HL-60 (cell line): ENCODE data around the gene ALK.

Source experiments
- DNase-seq, 2 experiments: peaks; one replicate each; pipeline ENCODE4 v3.0.0-alpha.2; 2010 to 2020; ENCODE audit warnings: low read depth in 1 of 2, low spot score in 1 of 2
- H3K27ac ChIP-seq: fragments of 250-450 bp; sonication (Bioruptor Pico); replicated peaks from 2 replicates; pipeline ENCODE4 v1.5.1; 2020; ENCODE audit warnings: mild to moderate bottlenecking, moderate library complexity
- H3K27me3 ChIP-seq: fragments of 250-450 bp; sonication (Bioruptor Pico); 2 replicates; pipeline ENCODE4 v1.5.1; 2021; ENCODE audit warnings: mild to moderate bottlenecking, moderate library complexity; ENCODE audit not compliant: insufficient read depth, poor library complexity, severe bottlenecking
- H3K4me3 ChIP-seq: replicated peaks from 2 replicates; pipeline ENCODE4 v1.5.1; 2011; ENCODE audit warnings: mild to moderate bottlenecking, control low read depth, low read length; ENCODE audit not compliant: insufficient read depth
- GABPA ChIP-seq: IDR thresholded peaks from 2 replicates; pipeline ENCODE4 v1.6.1; 2012; ENCODE audit warnings: low read depth
- POLR2AphosphoS5 ChIP-seq: IDR thresholded peaks from 2 replicates; pipeline ENCODE4 v1.6.1; 2012; ENCODE audit warnings: low read depth
- SPI1 ChIP-seq: IDR thresholded peaks from 2 replicates; pipeline ENCODE4 v1.6.1; 2012; ENCODE audit warnings: low read depth, mild to moderate bottlenecking, borderline replicate concordance
- TF ChIP-seq, protein P1 (sequence below): IDR thresholded peaks from one replicate; pipeline ENCODE4 v1.5.1; 2011; ENCODE audit warnings: low read length, control low read depth, inconsistent platforms; ENCODE audit not compliant: insufficient read depth
- TF ChIP-seq, protein P2 (sequence below): IDR thresholded peaks from 2 replicates; pipeline ENCODE4 v1.6.1; 2012; ENCODE audit warnings: low read depth; ENCODE audit not compliant: insufficient replicate concordance

The ALK gene

DNA sequence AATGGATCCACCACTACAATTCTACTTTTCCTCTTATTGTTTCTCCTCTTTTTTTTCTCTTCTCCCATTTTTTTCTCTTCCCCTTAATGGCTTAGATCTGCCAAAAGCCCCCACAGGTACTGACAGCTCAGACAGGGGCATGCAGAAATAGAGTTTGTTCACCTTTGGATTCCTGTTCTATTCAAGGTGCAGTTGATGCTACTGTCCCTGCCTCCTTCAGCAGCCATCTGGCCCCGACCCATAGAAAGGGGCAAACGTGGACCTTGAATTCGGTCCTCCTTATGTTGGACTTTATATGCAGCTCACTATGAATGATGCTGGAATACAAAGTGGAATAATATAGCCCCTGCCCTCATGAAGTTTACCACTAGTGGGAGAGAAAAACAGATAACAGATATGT is 27.7 kb upstream of the ALK start:
- TF ChIP-seq, protein P1, sequence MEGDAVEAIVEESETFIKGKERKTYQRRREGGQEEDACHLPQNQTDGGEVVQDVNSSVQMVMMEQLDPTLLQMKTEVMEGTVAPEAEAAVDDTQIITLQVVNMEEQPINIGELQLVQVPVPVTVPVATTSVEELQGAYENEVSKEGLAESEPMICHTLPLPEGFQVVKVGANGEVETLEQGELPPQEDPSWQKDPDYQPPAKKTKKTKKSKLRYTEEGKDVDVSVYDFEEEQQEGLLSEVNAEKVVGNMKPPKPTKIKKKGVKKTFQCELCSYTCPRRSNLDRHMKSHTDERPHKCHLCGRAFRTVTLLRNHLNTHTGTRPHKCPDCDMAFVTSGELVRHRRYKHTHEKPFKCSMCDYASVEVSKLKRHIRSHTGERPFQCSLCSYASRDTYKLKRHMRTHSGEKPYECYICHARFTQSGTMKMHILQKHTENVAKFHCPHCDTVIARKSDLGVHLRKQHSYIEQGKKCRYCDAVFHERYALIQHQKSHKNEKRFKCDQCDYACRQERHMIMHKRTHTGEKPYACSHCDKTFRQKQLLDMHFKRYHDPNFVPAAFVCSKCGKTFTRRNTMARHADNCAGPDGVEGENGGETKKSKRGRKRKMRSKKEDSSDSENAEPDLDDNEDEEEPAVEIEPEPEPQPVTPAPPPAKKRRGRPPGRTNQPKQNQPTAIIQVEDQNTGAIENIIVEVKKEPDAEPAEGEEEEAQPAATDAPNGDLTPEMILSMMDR = no peak
- TF ChIP-seq POLR2AphosphoS5 (no peak), SPI1 (no peak), GABPA (no peak)
- TF ChIP-seq, protein P2, sequence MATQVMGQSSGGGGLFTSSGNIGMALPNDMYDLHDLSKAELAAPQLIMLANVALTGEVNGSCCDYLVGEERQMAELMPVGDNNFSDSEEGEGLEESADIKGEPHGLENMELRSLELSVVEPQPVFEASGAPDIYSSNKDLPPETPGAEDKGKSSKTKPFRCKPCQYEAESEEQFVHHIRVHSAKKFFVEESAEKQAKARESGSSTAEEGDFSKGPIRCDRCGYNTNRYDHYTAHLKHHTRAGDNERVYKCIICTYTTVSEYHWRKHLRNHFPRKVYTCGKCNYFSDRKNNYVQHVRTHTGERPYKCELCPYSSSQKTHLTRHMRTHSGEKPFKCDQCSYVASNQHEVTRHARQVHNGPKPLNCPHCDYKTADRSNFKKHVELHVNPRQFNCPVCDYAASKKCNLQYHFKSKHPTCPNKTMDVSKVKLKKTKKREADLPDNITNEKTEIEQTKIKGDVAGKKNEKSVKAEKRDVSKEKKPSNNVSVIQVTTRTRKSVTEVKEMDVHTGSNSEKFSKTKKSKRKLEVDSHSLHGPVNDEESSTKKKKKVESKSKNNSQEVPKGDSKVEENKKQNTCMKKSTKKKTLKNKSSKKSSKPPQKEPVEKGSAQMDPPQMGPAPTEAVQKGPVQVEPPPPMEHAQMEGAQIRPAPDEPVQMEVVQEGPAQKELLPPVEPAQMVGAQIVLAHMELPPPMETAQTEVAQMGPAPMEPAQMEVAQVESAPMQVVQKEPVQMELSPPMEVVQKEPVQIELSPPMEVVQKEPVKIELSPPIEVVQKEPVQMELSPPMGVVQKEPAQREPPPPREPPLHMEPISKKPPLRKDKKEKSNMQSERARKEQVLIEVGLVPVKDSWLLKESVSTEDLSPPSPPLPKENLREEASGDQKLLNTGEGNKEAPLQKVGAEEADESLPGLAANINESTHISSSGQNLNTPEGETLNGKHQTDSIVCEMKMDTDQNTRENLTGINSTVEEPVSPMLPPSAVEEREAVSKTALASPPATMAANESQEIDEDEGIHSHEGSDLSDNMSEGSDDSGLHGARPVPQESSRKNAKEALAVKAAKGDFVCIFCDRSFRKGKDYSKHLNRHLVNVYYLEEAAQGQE = no peak
- DNase-seq = no peak

DNA sequence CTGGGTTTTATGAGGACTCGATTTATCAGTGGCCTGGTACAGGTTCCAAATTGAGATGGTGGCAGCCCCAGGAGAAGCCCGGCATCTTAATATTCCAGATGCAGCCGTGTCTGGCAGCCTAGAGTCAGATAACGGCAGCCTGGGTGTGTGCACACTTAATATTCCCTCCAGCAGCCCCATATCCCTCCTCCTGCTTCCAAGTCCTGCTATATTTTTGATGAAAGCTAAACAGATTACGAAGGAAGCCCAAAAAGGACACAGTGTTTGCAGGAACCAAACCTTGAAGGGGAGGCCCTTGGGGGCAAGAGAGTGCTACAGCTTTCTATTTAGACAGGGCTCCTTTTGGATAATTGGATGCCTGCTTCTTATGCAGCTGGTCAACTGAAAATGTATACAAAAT is 25.1 kb upstream of the ALK start:
- TF ChIP-seq, protein P1 = no peak
- TF ChIP-seq POLR2AphosphoS5 (no peak), SPI1 (no peak), GABPA (no peak)
- TF ChIP-seq, protein P2 = no peak
- Histone ChIP-seq H3K27ac (no peak overlapping the region), H3K4me3 (no peak overlapping the region), H3K27me3 (no peaks in the 10 kb centered on the region)
- DNase-seq = no peak

More for the DNA sequence above, 27.7 kb upstream of the ALK start:
- Histone ChIP-seq H3K4me3 (no peak overlapping the region), H3K27me3 (no peaks in the 10 kb centered on the region), H3K27ac (no peak overlapping the region)

DNA sequence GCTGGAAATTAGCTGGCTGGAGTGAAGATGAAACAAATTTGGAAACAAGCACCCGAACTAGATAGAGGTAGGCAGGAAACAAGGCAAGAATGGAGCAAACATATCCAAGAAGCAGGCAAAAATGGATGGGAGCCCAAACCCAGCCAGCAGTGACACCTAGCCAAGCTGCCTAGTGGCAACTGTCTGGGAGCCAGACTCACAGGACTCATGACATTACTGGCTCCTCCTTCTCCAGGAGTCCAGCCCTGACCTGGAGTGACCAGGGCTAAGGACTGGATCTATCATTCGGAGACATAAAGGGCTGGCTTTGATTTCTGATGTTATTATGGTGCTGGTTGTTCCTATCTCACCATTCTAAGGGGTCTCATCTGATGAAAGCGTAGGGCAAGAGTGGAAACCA is 21.3 kb upstream of the ALK start:
- DNase-seq = no peak
- TF ChIP-seq, protein P2 = no peak
- no peak for TF ChIP-seq GABPA
- TF ChIP-seq, protein P1 = no peak
- no peak for TF ChIP-seq POLR2AphosphoS5
- no peak for TF ChIP-seq SPI1
- no peak overlapping the region for H3K27ac ChIP-seq
- H3K4me3 ChIP-seq = no peak overlapping the region
- no peaks in the 10 kb centered on the region for H3K27me3 ChIP-seq
